HCT116 (cell line): ENCODE measurements around the gene GALNT2.

Experiments used
- ATF3 ChIP-seq: IDR thresholded peaks from 2 replicates; pipeline ENCODE4 v1.6.1; 2012
- CEBPB ChIP-seq: IDR thresholded peaks from 2 replicates; pipeline ENCODE4 v1.6.1; 2012; ENCODE audit warnings: low read depth
- CTCF ChIP-seq, 3 experiments: fragments of 200-600 bp in 1 of 3; sonication (generic) in 1 of 3; IDR thresholded peaks in 2 of 3; conservative IDR thresholded peaks in 1 of 3; 2 replicates each; pipeline ENCODE4 v1.5.1; 2012 to 2017; ENCODE audit warnings: low read depth in 2 of 3, low read length in 2 of 3, antibody characterized with exemption in 1 of 3, borderline replicate concordance in 1 of 3, control low read depth in 1 of 3, mild to moderate bottlenecking in 1 of 3, mixed read lengths in 1 of 3, mixed run types in 1 of 3, moderate library complexity in 1 of 3; ENCODE audit not compliant: insufficient read depth in 1 of 3
- EZH2 ChIP-seq: fragments of 200-600 bp; sonication (generic); IDR thresholded peaks from 2 replicates; pipeline ENCODE4 v1.6.1; 2017; ENCODE audit warnings: antibody characterized with exemption, mixed run types
- FOSL1 ChIP-seq: IDR thresholded peaks from 2 replicates; pipeline ENCODE4 v1.6.1; 2012; ENCODE audit warnings: low read depth
- MAX ChIP-seq: IDR thresholded peaks from 2 replicates; pipeline ENCODE4 v1.6.1; 2012
- POLR2A ChIP-seq: IDR thresholded peaks from 2 replicates; pipeline ENCODE4 v1.7.0; 2011; ENCODE audit warnings: borderline replicate concordance; ENCODE audit not compliant: insufficient read depth, insufficient read length; ENCODE audit errors: extremely low read depth
- POLR2AphosphoS5 ChIP-seq: IDR thresholded peaks from 2 replicates; pipeline ENCODE4 v1.6.1; 2011; ENCODE audit warnings: mild to moderate bottlenecking, low read depth, low read length, moderate library complexity
- RAD21 ChIP-seq: IDR thresholded peaks from 2 replicates; pipeline ENCODE4 v1.6.1; 2012; ENCODE audit warnings: low read depth, mild to moderate bottlenecking
- REST ChIP-seq: IDR thresholded peaks from 2 replicates; pipeline ENCODE4 v1.6.1; 2012; ENCODE audit warnings: low read depth
- SIN3A ChIP-seq: IDR thresholded peaks from 2 replicates; pipeline ENCODE4 v1.6.1; 2012; ENCODE audit warnings: low read depth
- SRF ChIP-seq: IDR thresholded peaks from 2 replicates; pipeline ENCODE4 v1.6.1; 2012; ENCODE audit warnings: low read depth
- ZNF274 ChIP-seq: fragments of 200-500 bp; sonication (Bioruptor generic); IDR thresholded peaks from 2 replicates; pipeline ENCODE4 v1.6.1; 2014; ENCODE audit warnings: mild to moderate bottlenecking, low read depth, low read length, inconsistent platforms

GRCh38 chr1:230196077-230196476, 129.0 kb downstream of the GALNT2 start:
- no peak for TF ChIP-seq POLR2A
- no peak for TF ChIP-seq CTCF (IDR thresholded peaks at IDR 0.05 in 2 of 3, conservative IDR thresholded peaks at IDR 0.05 in 1 of 3; ENCODE audit: borderline replicate concordance in 1 of 3, insufficient read depth in 1 of 3, low read depth in 2 of 3, low read length in 2 of 3)
- TF ChIP-seq EZH2 = no peak
- TF ChIP-seq POLR2AphosphoS5 = no peak
- TF ChIP-seq SIN3A = no peak
- no peak for TF ChIP-seq FOSL1
- TF ChIP-seq RAD21 = no peak
- no peak for TF ChIP-seq REST
- TF ChIP-seq SRF = no peak
- TF ChIP-seq ZNF274 = no peak
- TF ChIP-seq ATF3 = no peak
- no peak for TF ChIP-seq CEBPB
- TF ChIP-seq MAX = no peak
